HepG2 (cell line): ENCODE results near the gene SLC5A6. TPM values are rescaled to one million over a fixed set of nuclear protein-coding genes. Genes with fewer than 3 reads are reported as not detected.
A peak's percentile ranks its signal among the peaks of the same experiment; 100 is the strongest.

Source experiments
- HBP1 ChIP-seq: IDR thresholded peaks from 2 replicates; pipeline ENCODE4 v1.6.1; 2016; ENCODE audit warnings: low read depth, control low read depth
- HIVEP1 ChIP-seq: sonication (generic); formaldehyde crosslinking; IDR thresholded peaks from 2 replicates; pipeline ENCODE4 v1.4.0; 2020; ENCODE audit warnings: mild to moderate bottlenecking, missing genetic modification reagents
- KAT8 ChIP-seq: IDR thresholded peaks from 2 replicates; pipeline ENCODE4 v1.6.1; 2016; ENCODE audit warnings: missing genetic modification reagents, missing compliant biosample characterization
- NFIC ChIP-seq: IDR thresholded peaks from 2 replicates; pipeline ENCODE4 v1.6.1; 2012; ENCODE audit warnings: mild to moderate bottlenecking, low read length, inconsistent platforms
- NR3C1 ChIP-seq: sonication (generic); formaldehyde crosslinking; IDR thresholded peaks from 2 replicates; pipeline ENCODE4 v1.4.0; 2020; ENCODE audit warnings: missing genetic modification reagents
- ZBTB7B ChIP-seq: sonication (generic); formaldehyde crosslinking; IDR thresholded peaks from 2 replicates; pipeline ENCODE4 v1.4.0; 2020; ENCODE audit warnings: missing genetic modification reagents
- ZMYM4 ChIP-seq: sonication (generic); formaldehyde crosslinking; IDR thresholded peaks from 2 replicates; pipeline ENCODE4 v1.8.1; 2023; ENCODE audit warnings: mild to moderate bottlenecking, missing genetic modification reagents
- ZNF431 ChIP-seq: sonication (generic); formaldehyde crosslinking; IDR thresholded peaks from 2 replicates; pipeline ENCODE4 v1.9.0; 2022; ENCODE audit warnings: missing genetic modification reagents, low read depth, mild to moderate bottlenecking, borderline replicate concordance
- ZNF558 ChIP-seq: sonication (generic); formaldehyde crosslinking; IDR thresholded peaks from 2 replicates; pipeline ENCODE4 v1.9.0; 2022; ENCODE audit warnings: mild to moderate bottlenecking, missing genetic modification reagents, borderline replicate concordance
- ZNF574 ChIP-seq: sonication (generic); formaldehyde crosslinking; IDR thresholded peaks from 2 replicates; pipeline ENCODE4 v1.4.0; 2020; ENCODE audit warnings: missing genetic modification reagents
- ZNF609 ChIP-seq: sonication (generic); formaldehyde crosslinking; IDR thresholded peaks from 2 replicates; pipeline ENCODE4 v1.4.0; 2020; ENCODE audit warnings: mild to moderate bottlenecking, missing genetic modification reagents, borderline replicate concordance
- polyA plus RNA-seq, 8 experiments: library from polyadenylated mRNA; depleted of rRNA in 3 of 8; stranded (reverse) in 7 of 8; unstranded in 1 of 8; fragments of >200 nt; fragmentation: Illumina TruSeq in 4 of 8; extraction: Trizol in 4 of 8; gene quantifications; 2 replicates each; pipeline versions ENCODE4 v1.2.1 to v1.2.3, GENCODE V29; 2011 to 2016; ENCODE audit warnings: low read depth in 4 of 8, missing spikeins in 1 of 8, mixed read lengths in 1 of 8; ENCODE audit not compliant: insufficient read depth in 1 of 8
- total RNA-seq, 5 experiments: library from RNA; depleted of rRNA; stranded (reverse); fragments of >200 nt; fragmentation: Illumina TruSeq; extraction: Trizol; gene quantifications; 2 replicates each; pipeline ENCODE4 v1.2.3, GENCODE V29; 2016; ENCODE audit warnings: low read depth in 1 of 5
- TF ChIP-seq, protein P1 (sequence below): IDR thresholded peaks from 2 replicates; pipeline ENCODE4 v1.6.1; 2012; ENCODE audit warnings: low read depth, low read length, improper control_type of control experiment
- TF ChIP-seq, protein P2 (sequence below): sonication (generic); formaldehyde crosslinking; IDR thresholded peaks from 2 replicates; pipeline ENCODE4 v1.5.1; 2020; ENCODE audit warnings: mild to moderate bottlenecking, missing genetic modification reagents, moderate library complexity
- TF ChIP-seq, protein P3 (sequence below): sonication (generic); formaldehyde crosslinking; IDR thresholded peaks from 2 replicates; pipeline ENCODE4 v1.8.0; 2022; ENCODE audit warnings: mild to moderate bottlenecking, missing genetic modification reagents; ENCODE audit not compliant: insufficient replicate concordance

SLC5A6 gene
- total and polyA plus RNA-seq, 2 of the 13 experiments (the other 11 are each of a cell fraction or from before 2014, with no cell fraction given), result 135 to 417 TPM

- no peak for TF ChIP-seq ZNF574 (CRISPR knock-in tag)
- TF ChIP-seq, protein P1, sequence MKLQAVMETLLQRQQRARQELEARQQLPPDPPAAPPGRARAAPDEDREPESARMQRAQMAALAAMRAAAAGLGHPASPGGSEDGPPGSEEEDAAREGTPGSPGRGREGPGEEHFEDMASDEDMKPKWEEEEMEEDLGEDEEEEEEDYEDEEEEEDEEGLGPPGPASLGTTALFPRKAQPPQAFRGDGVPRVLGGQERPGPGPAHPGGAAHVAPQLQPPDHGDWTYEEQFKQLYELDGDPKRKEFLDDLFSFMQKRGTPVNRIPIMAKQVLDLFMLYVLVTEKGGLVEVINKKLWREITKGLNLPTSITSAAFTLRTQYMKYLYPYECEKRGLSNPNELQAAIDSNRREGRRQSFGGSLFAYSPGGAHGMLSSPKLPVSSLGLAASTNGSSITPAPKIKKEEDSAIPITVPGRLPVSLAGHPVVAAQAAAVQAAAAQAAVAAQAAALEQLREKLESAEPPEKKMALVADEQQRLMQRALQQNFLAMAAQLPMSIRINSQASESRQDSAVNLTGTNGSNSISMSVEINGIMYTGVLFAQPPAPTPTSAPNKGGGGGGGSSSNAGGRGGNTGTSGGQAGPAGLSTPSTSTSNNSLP, result peak; percentile 42; the same call in 1 of the 2 replicates
- TF ChIP-seq ZNF431 (CRISPR knock-in tag), result 0 out of 2 replicates have a peak, but pooled peaks have one; percentile 28
- TF ChIP-seq ZNF558 (CRISPR knock-in tag), result no peak
- no peak for TF ChIP-seq HBP1 (CRISPR knock-in tag)
- no peak for TF ChIP-seq KAT8 (CRISPR knock-in tag)
- TF ChIP-seq, protein P2, sequence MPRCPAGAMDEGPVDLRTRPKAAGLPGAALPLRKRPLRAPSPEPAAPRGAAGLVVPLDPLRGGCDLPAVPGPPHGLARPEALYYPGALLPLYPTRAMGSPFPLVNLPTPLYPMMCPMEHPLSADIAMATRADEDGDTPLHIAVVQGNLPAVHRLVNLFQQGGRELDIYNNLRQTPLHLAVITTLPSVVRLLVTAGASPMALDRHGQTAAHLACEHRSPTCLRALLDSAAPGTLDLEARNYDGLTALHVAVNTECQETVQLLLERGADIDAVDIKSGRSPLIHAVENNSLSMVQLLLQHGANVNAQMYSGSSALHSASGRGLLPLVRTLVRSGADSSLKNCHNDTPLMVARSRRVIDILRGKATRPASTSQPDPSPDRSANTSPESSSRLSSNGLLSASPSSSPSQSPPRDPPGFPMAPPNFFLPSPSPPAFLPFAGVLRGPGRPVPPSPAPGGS (CRISPR knock-in tag), result no peak
- TF ChIP-seq HIVEP1 (CRISPR knock-in tag), result no peak
- TF ChIP-seq ZBTB7B (CRISPR knock-in tag), result 0 out of 2 replicates have a peak, but pooled peaks have one; percentile 48
- TF ChIP-seq NFIC, result no peak
- TF ChIP-seq ZMYM4 (CRISPR knock-in tag), result peak; percentile 45
- TF ChIP-seq NR3C1, result no peak
- TF ChIP-seq, protein P3, sequence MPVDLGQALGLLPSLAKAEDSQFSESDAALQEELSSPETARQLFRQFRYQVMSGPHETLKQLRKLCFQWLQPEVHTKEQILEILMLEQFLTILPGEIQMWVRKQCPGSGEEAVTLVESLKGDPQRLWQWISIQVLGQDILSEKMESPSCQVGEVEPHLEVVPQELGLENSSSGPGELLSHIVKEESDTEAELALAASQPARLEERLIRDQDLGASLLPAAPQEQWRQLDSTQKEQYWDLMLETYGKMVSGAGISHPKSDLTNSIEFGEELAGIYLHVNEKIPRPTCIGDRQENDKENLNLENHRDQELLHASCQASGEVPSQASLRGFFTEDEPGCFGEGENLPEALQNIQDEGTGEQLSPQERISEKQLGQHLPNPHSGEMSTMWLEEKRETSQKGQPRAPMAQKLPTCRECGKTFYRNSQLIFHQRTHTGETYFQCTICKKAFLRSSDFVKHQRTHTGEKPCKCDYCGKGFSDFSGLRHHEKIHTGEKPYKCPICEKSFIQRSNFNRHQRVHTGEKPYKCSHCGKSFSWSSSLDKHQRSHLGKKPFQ (CRISPR knock-in tag), result no peak
- no peak for TF ChIP-seq ZNF609 (CRISPR knock-in tag)
These were observed 20.8 kb downstream of the SLC5A6 start (continued) for GRCh38 chr2:27191070-27191829.
